HG02852 (cell line): ENCODE measurements around the gene TFB2M.

Source experiments
- ATAC-seq: cut with Tn5 transposase; IDR thresholded peaks from one replicate; pipeline ENCODE4 v1.9.1; 2021; ENCODE audit warnings: mild to moderate bottlenecking, moderate library complexity; ENCODE audit not compliant: unreplicated experiment

The TFB2M gene

GRCh38 chr1:246516126-246516525 is 49.9 kb downstream of the TFB2M start:
- ATAC-seq, result no peak

DNA sequence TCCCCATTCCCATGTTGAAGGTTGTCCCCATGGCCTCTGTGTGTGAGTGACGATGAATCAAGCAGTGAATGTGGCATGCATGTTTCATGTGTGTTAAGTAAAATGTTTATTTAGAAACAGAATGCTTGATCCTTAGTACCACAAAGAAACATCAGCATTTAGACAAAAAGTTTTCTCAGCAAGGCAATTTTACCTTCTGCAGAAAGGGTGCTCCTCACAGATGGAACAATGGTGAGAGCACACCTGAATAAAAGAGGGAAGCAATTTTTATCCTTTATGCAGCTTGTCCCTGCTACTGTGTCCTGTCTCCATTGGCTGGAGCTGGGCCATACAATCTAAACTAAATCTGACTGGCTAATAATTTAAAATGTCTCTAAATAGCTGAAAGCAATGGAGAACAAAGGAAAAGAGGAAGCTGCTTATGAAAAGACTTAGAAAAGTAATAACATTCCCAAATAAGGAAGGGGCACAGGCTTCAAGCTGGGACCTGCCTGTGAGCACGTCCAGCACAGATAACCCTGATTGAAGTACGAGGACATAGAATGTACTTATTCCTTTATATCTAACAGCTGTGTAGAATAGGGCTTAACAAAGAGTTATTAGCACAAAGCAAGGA is 50.6 kb downstream of the TFB2M start:
- ATAC-seq, result no peak

- ATAC-seq, result no peak
Measured at GRCh38 chr1:246513619-246514343, 52.3 kb downstream of the TFB2M start.

GRCh38 chr1:246513041-246513440 is 53.0 kb downstream of the TFB2M start:
- ATAC-seq, result no peak

- no peak for ATAC-seq
Measured at GRCh38 chr1:246512635-246513034, 53.4 kb downstream of the TFB2M start.

GRCh38 chr1:246512230-246512629 is 53.8 kb downstream of the TFB2M start:
- ATAC-seq, result no peak

DNA sequence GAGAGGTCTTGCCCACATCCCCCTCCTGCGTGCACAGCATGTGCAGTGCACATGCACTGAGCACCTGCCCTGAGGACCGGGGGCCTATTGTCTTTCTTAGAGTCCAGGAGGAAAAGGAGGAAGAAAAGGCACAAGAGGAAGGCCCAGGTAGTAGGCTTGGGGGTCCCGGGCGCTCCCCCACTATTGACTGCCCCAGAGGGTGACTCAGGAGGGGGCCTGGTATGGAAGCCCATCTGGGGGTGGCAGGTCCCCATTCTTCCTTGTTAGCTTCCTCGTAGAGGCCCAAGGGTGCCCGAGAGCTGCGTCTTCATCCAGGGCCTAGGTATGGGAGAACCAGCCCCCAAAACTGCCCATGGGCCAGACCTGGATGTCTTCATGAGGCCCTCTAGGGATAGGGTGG is 54.9 kb downstream of the TFB2M start:
- no peak for ATAC-seq

GRCh38 chr1:246510147-246511030 is 55.7 kb downstream of the TFB2M start:
- no peak for ATAC-seq

DNA sequence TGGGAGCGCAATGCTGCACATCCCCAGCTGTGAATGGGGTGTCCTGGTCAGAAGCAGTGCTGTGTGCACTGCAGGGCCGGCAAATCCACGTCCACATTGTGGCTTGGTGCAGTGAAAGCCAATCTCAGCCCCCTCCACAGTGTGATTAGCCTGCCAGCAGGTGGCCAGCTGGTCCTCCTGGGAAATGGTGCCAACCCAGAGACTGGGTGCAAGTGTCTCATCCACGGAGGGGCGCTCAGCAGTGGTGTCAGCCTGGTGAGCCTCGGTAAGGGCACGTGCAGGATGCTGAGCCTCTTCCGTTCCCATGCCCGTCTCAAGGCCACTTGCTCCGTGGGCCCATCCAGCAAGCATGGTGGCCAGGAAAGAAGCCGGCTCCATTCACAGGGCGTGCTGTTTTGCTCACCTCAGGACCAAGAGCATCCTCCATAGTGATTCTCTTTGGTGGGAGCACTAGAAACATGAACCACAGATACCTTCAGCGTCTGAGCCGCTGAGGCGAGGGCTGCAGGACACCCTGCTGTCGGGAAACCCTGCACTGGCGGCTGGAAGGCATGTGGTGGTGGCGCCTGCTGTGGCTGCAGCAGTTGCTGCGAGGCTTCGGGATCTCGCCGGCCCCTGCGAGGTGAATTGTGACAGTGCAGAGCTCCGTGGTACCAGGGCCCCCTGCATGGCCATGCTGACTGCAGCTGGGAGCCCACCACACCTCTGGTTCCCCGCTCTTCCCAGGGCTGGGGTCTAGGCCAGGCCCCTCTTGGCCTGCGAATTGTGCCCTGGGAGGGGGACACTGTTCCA is 57.0 kb downstream of the TFB2M start:
- ATAC-seq, result no peak

GRCh38 chr1:246506674-246507481 is 59.2 kb downstream of the TFB2M start, which contains the start of gene SMYD3:
TSS of gene SMYD3 (minus strand) at chr1:246507279.
- ATAC-seq, result peak; percentile 85

GRCh38 chr1:246506367-246506673 is 59.7 kb downstream of the TFB2M start:
- ATAC-seq, result peak; percentile 10

DNA sequence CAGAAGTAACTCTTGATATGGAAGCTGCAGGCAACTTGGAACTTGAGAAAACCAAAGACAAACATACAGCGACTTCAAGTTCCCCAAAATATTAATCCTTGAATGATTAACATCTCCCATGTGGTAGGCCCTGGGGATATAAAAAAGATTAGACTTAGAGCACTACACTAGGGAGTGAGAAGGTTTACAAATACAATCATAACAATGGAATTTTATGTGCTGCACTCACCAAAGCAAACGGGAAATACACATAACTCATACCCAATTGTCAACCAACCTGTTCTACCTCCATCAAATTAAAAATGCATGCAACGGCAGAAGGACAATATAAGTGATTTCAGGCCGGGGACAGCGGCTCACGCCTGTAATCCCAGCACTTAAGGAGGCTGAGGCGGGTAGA is 62.7 kb downstream of the TFB2M start:
- no peak for ATAC-seq

- peak; percentile 46 for ATAC-seq
Measured at GRCh38 chr1:246497331-246497915, 68.6 kb downstream of the TFB2M start.

DNA sequence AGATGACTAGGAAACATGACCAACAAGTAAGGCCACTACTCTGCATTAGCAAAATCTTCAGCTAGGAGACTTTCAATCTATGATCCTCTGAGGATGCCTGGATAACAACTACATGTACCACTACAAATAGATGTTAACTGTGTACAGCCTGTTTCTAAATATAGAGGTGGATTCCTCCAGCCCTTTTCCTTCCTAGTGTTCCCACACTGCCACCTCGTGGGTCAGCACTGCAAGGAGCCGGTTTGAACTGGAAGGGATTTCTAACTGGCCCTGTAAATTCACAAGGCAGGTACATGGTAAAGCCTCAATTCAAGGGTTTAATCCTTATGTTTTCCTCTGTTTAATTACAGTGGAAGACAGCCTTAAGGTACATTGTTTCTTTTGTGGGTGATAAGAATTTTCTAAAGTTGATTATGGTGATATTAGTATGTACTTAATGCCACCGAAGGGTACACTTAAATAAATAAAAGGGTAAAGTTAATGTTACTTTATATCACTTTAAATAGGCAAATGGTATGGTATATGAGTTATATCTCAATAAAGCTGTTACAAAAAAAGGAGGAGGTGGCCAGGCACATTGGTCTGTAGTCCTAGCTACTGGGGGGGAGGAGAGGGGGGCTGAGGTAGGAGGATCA is 73.3 kb downstream of the TFB2M start:
- ATAC-seq, result no peak

DNA sequence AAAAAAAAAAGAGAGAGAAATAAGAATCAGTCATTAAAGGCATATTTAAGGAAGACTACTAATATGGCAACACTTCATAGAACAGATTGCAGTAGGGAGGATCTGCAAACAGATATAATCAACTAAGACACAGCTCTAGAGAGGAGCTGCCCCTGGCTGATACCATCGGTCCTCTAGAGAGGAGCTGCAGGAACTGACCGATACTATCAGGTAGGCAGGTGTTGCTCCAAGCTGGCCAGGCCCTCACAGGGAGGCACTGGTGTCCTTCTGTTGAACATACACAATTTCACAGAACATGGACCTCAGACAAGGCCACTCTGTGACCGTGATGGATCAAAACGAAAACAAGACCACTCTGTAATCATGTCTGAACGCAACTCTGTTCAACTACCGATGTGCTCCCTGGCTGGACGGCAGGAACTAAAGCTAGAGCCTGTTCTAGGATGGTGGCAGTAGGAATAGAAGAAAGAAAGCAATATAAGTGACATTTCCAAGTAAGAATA is 74.5 kb downstream of the TFB2M start:
- no peak for ATAC-seq
